ENCODE results near the gene IPPK. TPM values are rescaled to one million over a fixed set of nuclear protein-coding genes. Genes with fewer than 3 reads are reported as not detected.

Gene IPPK
- total and polyA plus RNA-seq, 4 experiments from 2014 or later = 6.3 to 7.9 (median 7.3) TPM

GRCh38 chr9:92669527-92669889 is 423 bp downstream of the IPPK start:
- Mint-ChIP-seq H3K4me3 (peak overlapping the region; percentile 89 to 99 (median 96)), H3K27me3 (no peaks in the 10 kb centered on the region), H3K9me3 (peaks cover 0 to 2% (median 0%) of the 10 kb centered on the region in 8 donors), H3K4me1 (peaks cover 30 to 51% (median 40%) of the 10 kb centered on the region in 4 donors), H3K27ac (peak overlapping the region; percentile 88 to 98 (median 95)), H3K36me3 (peaks cover 6 to 14% of the 10 kb centered on the region in 2 donors)
- CTCF ChIA-PET (ENCODE audit: partially characterized antibody) = interaction anchor here (1.0 to 4.3 kb wide), 5 partner anchors 37 to 533 kb away, joined by 3 to 22 read pairs (median 5); partner anchors contain the start of gene BICD2
- H3K27ac ChIP-seq (ENCODE audit: low read depth, low read length) = peak overlapping the region; percentile 97
- H3K4me1 ChIP-seq (ENCODE audit: insufficient read depth, low read length) = peaks cover 33% of the 10 kb centered on the region
- no peak for DNase-seq
- no peaks in the 10 kb centered on the region for H3K9me3 ChIP-seq (ENCODE audit: control insufficient read depth in 1 of 2, low read length in 2 of 2)
- intact Hi-C loops (cut with micrococcal nuclease) = no loop called here
- no peaks in the 10 kb centered on the region for H3K27me3 ChIP-seq (ENCODE audit: insufficient read depth, low read length)
- POLR2A ChIA-PET (ENCODE audit: partially characterized antibody) = interaction anchor here (0.7 to 3.8 kb wide), 16 partner anchors 14 to 897 kb away, joined by 3 to 36 read pairs (median 3); partner anchors contain the start of genes BICD2, CENPP, NINJ1 and NOL8
- H3K36me3 ChIP-seq (ENCODE audit: insufficient read depth, low read length) = no peaks in the 10 kb centered on the region
- peak overlapping the region; percentile 57 to 89 for H3K4me3 ChIP-seq (ENCODE audit: low read length in 2 of 2)

GRCh38 chr9:92668746-92669526 is 995 bp downstream of the IPPK start:
- H3K27me3 Mint-ChIP-seq = no peaks in the 10 kb centered on the region
- H3K4me3 ChIP-seq (ENCODE audit: low read length in 2 of 2) = peak overlapping the region; percentile 57 to 89
- H3K36me3 ChIP-seq (ENCODE audit: insufficient read depth, low read length) = no peaks in the 10 kb centered on the region
- ChIA-PET POLR2A (ENCODE audit: partially characterized antibody) (interaction anchor here (0.6 to 1.5 kb wide), 2 partner anchors 96 to 906 kb away, joined by 4 to 7 read pairs; partner anchors contain the start of gene BICD2), CTCF (ENCODE audit: partially characterized antibody) (no interaction called here)
- H3K4me1 ChIP-seq (ENCODE audit: insufficient read depth, low read length) = peaks cover 33% of the 10 kb centered on the region
- peak overlapping the region; percentile 88 to 98 (median 95) for H3K27ac Mint-ChIP-seq
- intact Hi-C loops (cut with micrococcal nuclease) = no loop called here
- H3K27ac ChIP-seq (ENCODE audit: low read depth, low read length) = peak overlapping the region; percentile 97
- peak in 4 of 5 donors; percentile 14 to 49 (median 17) for DNase-seq
- H3K9me3 ChIP-seq (ENCODE audit: control insufficient read depth in 1 of 2, low read length in 2 of 2) = no peaks in the 10 kb centered on the region
- peaks cover 6 to 14% of the 10 kb centered on the region in 2 donors for H3K36me3 Mint-ChIP-seq
- H3K27me3 ChIP-seq (ENCODE audit: insufficient read depth, low read length) = no peaks in the 10 kb centered on the region
- H3K9me3 Mint-ChIP-seq = peaks cover 0 to 2% (median 0%) of the 10 kb centered on the region in 8 donors
- peak overlapping the region; percentile 89 to 99 (median 96) for H3K4me3 Mint-ChIP-seq
- peaks cover 31 to 56% (median 42%) of the 10 kb centered on the region in 4 donors for H3K4me1 Mint-ChIP-seq

DNA sequence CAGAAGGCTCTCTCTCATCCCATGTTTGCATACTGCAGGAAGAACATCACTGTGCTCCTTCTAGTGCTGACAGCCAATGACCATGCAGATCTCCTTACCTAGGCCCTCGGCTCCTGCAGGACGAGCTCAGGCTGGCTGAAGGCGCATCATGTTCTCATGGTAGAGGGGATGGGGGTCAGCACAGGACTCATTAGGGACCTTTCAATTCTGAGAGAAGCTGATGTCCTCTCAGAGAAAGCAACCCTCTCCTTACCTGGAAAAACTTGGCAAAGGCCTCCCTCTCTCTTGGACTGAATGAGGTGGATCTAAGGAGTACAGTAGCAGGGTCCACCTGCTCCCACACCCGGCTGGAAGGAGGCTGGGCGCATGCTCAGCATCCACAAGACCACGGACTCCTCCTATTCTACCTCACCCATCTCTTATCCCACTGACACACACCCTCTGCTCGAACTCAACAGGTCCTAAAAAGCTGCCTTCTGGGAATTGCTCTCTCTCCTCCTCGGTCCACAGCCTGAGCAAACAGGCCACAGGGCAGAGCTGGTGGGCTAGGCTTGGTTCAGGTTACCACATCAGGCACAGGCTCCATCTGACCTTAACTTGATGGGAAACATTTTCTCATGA is 2.9 kb downstream of the IPPK start:
- CTCF ChIA-PET (ENCODE audit: partially characterized antibody) = interaction anchor here (1.1 kb wide), 1 partner anchor 49 kb away, joined by 3 read pairs; no protein-coding TSS in a partner anchor
- H3K9me3 Mint-ChIP-seq = peaks cover 0 to 2% (median 0%) of the 10 kb centered on the region in 8 donors
- no peaks in the 10 kb centered on the region for H3K36me3 ChIP-seq (ENCODE audit: insufficient read depth, low read length)
- POLR2A ChIA-PET (ENCODE audit: partially characterized antibody) = no interaction called here
- H3K9me3 ChIP-seq (ENCODE audit: control insufficient read depth in 1 of 2, low read length in 2 of 2) = no peaks in the 10 kb centered on the region
- DNase-seq = no peak
- H3K4me1 Mint-ChIP-seq = peaks cover 32 to 71% (median 54%) of the 10 kb centered on the region in 4 donors
- peak overlapping the region in 6 of 7 donors; percentile 48 to 91 (median 68) for H3K27ac Mint-ChIP-seq
- peak overlapping the region in 4 of 8 donors; percentile 5 to 48 (median 30) for H3K4me3 Mint-ChIP-seq
- no peaks in the 10 kb centered on the region for H3K27me3 ChIP-seq (ENCODE audit: insufficient read depth, low read length)
- H3K4me3 ChIP-seq (ENCODE audit: low read length in 2 of 2) = no peak overlapping the region
- no peak overlapping the region for H3K27ac ChIP-seq (ENCODE audit: low read depth, low read length)
- peaks cover 33% of the 10 kb centered on the region for H3K4me1 ChIP-seq (ENCODE audit: insufficient read depth, low read length)
- H3K36me3 Mint-ChIP-seq = peaks cover 6 to 19% of the 10 kb centered on the region in 2 donors
- no peaks in the 10 kb centered on the region for H3K27me3 Mint-ChIP-seq
- intact Hi-C loops (cut with micrococcal nuclease) = no loop called here

- H3K36me3 ChIP-seq (ENCODE audit: insufficient read depth, low read length) = no peaks in the 10 kb centered on the region
- intact Hi-C loops (cut with micrococcal nuclease) = no loop called here
- no peak for DNase-seq
- peaks cover 29% of the 10 kb centered on the region for H3K4me1 ChIP-seq (ENCODE audit: insufficient read depth, low read length)
- POLR2A ChIA-PET (ENCODE audit: partially characterized antibody) = no interaction called here
- H3K9me3 Mint-ChIP-seq = peaks cover 0 to 2% (median 0%) of the 10 kb centered on the region in 8 donors
- H3K9me3 ChIP-seq (ENCODE audit: control insufficient read depth in 1 of 2, low read length in 2 of 2) = no peaks in the 10 kb centered on the region
- H3K4me3 Mint-ChIP-seq = peak overlapping the region in 1 of 8 donors; percentile 44
- CTCF ChIA-PET (ENCODE audit: partially characterized antibody) = interaction anchor here (1.1 to 1.2 kb wide), 2 partner anchors 50 to 99 kb away, joined by 3 read pairs; no protein-coding TSS in a partner anchor
- H3K27ac Mint-ChIP-seq = peak overlapping the region in 4 of 7 donors; percentile 2 to 74 (median 38)
- H3K4me1 Mint-ChIP-seq = peaks cover 36 to 78% (median 55%) of the 10 kb centered on the region in 4 donors
- no peak overlapping the region for H3K27ac ChIP-seq (ENCODE audit: low read depth, low read length)
- H3K4me3 ChIP-seq (ENCODE audit: low read length in 2 of 2) = no peak overlapping the region
- H3K27me3 Mint-ChIP-seq = no peaks in the 10 kb centered on the region
- no peaks in the 10 kb centered on the region for H3K27me3 ChIP-seq (ENCODE audit: insufficient read depth, low read length)
- H3K36me3 Mint-ChIP-seq = peaks cover 9 to 19% of the 10 kb centered on the region in 2 donors
Measured at GRCh38 chr9:92666236-92666635, 3.7 kb downstream of the IPPK start.

DNA sequence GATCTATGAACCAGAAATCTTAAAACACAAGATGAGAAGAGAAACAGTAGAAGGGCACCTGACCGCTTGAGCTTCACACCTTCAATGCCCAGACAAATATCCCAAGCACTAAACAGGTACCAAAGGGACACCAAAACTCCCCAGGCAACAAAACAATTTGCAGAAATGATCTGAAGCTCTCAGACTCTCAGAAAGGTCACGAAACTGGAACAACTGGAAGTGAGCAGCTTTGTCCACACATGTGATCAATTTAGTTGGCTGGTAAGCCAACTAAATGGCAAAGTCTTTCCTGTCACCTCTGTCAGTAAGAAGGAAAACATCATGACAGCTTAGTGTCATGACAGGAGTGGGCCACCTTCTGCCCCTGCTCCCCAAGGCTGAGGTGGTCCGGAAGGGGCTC is 4.1 kb downstream of the IPPK start:
- Histone ChIP-seq H3K4me1 (ENCODE audit: insufficient read depth, low read length) (peaks cover 25% of the 10 kb centered on the region), H3K9me3 (ENCODE audit: control insufficient read depth in 1 of 2, low read length in 2 of 2) (no peaks in the 10 kb centered on the region), H3K27ac (ENCODE audit: low read depth, low read length) (no peak overlapping the region), H3K36me3 (ENCODE audit: insufficient read depth, low read length) (no peaks in the 10 kb centered on the region), H3K27me3 (ENCODE audit: insufficient read depth, low read length) (no peaks in the 10 kb centered on the region), H3K4me3 (ENCODE audit: low read length in 2 of 2) (no peak overlapping the region)
- DNase-seq = no peak
- Mint-ChIP-seq H3K9me3 (peaks cover 0 to 2% (median 0%) of the 10 kb centered on the region in 8 donors), H3K27ac (peak overlapping the region in 5 of 7 donors; percentile 18 to 74 (median 44)), H3K4me3 (peak overlapping the region in 2 of 8 donors; percentile 43 to 44), H3K4me1 (peaks cover 36 to 81% (median 53%) of the 10 kb centered on the region in 4 donors), H3K27me3 (no peaks in the 10 kb centered on the region), H3K36me3 (peaks cover 9 to 19% of the 10 kb centered on the region in 2 donors)
- CTCF ChIA-PET (ENCODE audit: partially characterized antibody) = interaction anchor here (1.2 kb wide), 1 partner anchor 99 kb away, joined by 3 read pairs; no protein-coding TSS in a partner anchor
- intact Hi-C loops (cut with micrococcal nuclease) = no loop called here
- POLR2A ChIA-PET (ENCODE audit: partially characterized antibody) = no interaction called here

GRCh38 chr9:92664394-92665152 is 5.4 kb downstream of the IPPK start:
- no peaks in the 10 kb centered on the region for H3K9me3 ChIP-seq (ENCODE audit: control insufficient read depth in 1 of 2, low read length in 2 of 2)
- Mint-ChIP-seq H3K36me3 (peaks cover 9 to 13% of the 10 kb centered on the region in 2 donors), H3K9me3 (peaks cover 0 to 2% (median 0%) of the 10 kb centered on the region in 8 donors), H3K27me3 (no peaks in the 10 kb centered on the region), H3K27ac (peak overlapping the region in 6 of 7 donors; percentile 25 to 88 (median 67)), H3K4me3 (peak overlapping the region in 3 of 8 donors; percentile 4 to 37 (median 11)), H3K4me1 (peaks cover 37 to 81% (median 51%) of the 10 kb centered on the region in 4 donors)
- H3K4me3 ChIP-seq (ENCODE audit: low read length in 2 of 2) = no peak overlapping the region
- POLR2A ChIA-PET (ENCODE audit: partially characterized antibody) = no interaction called here
- intact Hi-C loops (cut with micrococcal nuclease) = no loop called here
- DNase-seq = peak in 3 of 5 donors; percentile 9 to 27 (median 22)
- peaks cover 23% of the 10 kb centered on the region for H3K4me1 ChIP-seq (ENCODE audit: insufficient read depth, low read length)
- CTCF ChIA-PET (ENCODE audit: partially characterized antibody) = interaction anchor here (1.0 to 2.0 kb wide), 2 partner anchors 127 to 525 kb away, joined by 4 to 6 read pairs; no protein-coding TSS in a partner anchor
- no peaks in the 10 kb centered on the region for H3K36me3 ChIP-seq (ENCODE audit: insufficient read depth, low read length)
- no peaks in the 10 kb centered on the region for H3K27me3 ChIP-seq (ENCODE audit: insufficient read depth, low read length)
- H3K27ac ChIP-seq (ENCODE audit: low read depth, low read length) = no peak overlapping the region

Measured in CD4-positive, alpha-beta memory T cell (primary cell).